GM19468 (cell line): ENCODE measurements around the gene PSMA5.
"Not testable (repeated sequence)": the region's sequence is repeated elsewhere in the genome, so short reads cannot be mapped to it uniquely, and the experiment has no call there.

ENCODE experiments used
- ATAC-seq: cut with Tn5 transposase; IDR thresholded peaks from one replicate; pipeline ENCODE4 v1.9.1; 2021; ENCODE audit warnings: mild to moderate bottlenecking, moderate library complexity, moderate number of reproducible peaks; ENCODE audit not compliant: unreplicated experiment; ENCODE audit errors: extremely low read depth

Gene PSMA5

GRCh38 chr1:109393617-109394233 is 32.5 kb downstream of the PSMA5 start:
- ATAC-seq: no peak

- no peak for ATAC-seq
Measured at GRCh38 chr1:109392788-109393616, 33.2 kb downstream of the PSMA5 start.

- ATAC-seq: no peak
Measured at GRCh38 chr1:109392037-109392787, 34.0 kb downstream of the PSMA5 start.

- ATAC-seq: peak; percentile 42
Measured at GRCh38 chr1:109391626-109392025, 34.6 kb downstream of the PSMA5 start.

- no peak for ATAC-seq
Measured at GRCh38 chr1:109391157-109391556, 35.1 kb downstream of the PSMA5 start.

- ATAC-seq: no peak
Measured at GRCh38 chr1:109389638-109390341, 36.5 kb downstream of the PSMA5 start.

GRCh38 chr1:109388884-109389637 is 37.2 kb downstream of the PSMA5 start:
- no peak for ATAC-seq

GRCh38 chr1:109388208-109388711 is 38.0 kb downstream of the PSMA5 start:
- ATAC-seq: no peak

- no peak for ATAC-seq
Measured at GRCh38 chr1:109386054-109386717, 40.1 kb downstream of the PSMA5 start.

GRCh38 chr1:109385417-109385816 is 40.8 kb downstream of the PSMA5 start:
- no peak for ATAC-seq

- no peak for ATAC-seq
Measured at GRCh38 chr1:109383854-109384253, 42.4 kb downstream of the PSMA5 start.

GRCh38 chr1:109383087-109383779 is 43.0 kb downstream of the PSMA5 start:
- no peak for ATAC-seq

- no peak for ATAC-seq
Measured at GRCh38 chr1:109381573-109381972, 44.7 kb downstream of the PSMA5 start.

GRCh38 chr1:109379907-109380306 is 46.3 kb downstream of the PSMA5 start:
- no peak for ATAC-seq

- no peak for ATAC-seq
Measured at GRCh38 chr1:109379422-109379821, 46.8 kb downstream of the PSMA5 start.

- ATAC-seq: no peak
Measured at GRCh38 chr1:109377698-109378097, 48.5 kb downstream of the PSMA5 start.

- ATAC-seq: not testable (repeated sequence)
Measured at GRCh38 chr1:109373696-109374095, 52.6 kb downstream of the PSMA5 start.

GRCh38 chr1:109373126-109373525 is 53.1 kb downstream of the PSMA5 start:
- ATAC-seq: no peak
